ENCODE measurements around the gene SYNGR3. TPM values are rescaled to one million over a fixed set of nuclear protein-coding genes. Genes with fewer than 3 reads are reported as not detected.

The SYNGR3 gene
- total RNA-seq, 2 donors from 2014 or later = 7.0 to 11.2 TPM

- no peaks in the 10 kb centered on the region for H3K9me3 ChIP-seq (ENCODE audit: control insufficient read depth, low read length)
- Mint-ChIP-seq H3K4me3 (no peak overlapping the region), H3K27me3 (ENCODE audit: insufficient read depth) (no peaks in the 10 kb centered on the region), H3K27ac (peak overlapping the region; percentile 13), H3K36me3 (ENCODE audit: low read depth) (peaks cover 23% of the 10 kb centered on the region), H3K4me1 (peaks cover 19% of the 10 kb centered on the region), H3K9me3 (no peaks in the 10 kb centered on the region)
- 90% methylated on average over 21 to 34 of the region's 34 CpGs for WGBS, 2 experiments (ENCODE audit: insufficient coverage in 1 of 2, insufficient read length in 1 of 2)
- TF ChIP-seq, protein P1, sequence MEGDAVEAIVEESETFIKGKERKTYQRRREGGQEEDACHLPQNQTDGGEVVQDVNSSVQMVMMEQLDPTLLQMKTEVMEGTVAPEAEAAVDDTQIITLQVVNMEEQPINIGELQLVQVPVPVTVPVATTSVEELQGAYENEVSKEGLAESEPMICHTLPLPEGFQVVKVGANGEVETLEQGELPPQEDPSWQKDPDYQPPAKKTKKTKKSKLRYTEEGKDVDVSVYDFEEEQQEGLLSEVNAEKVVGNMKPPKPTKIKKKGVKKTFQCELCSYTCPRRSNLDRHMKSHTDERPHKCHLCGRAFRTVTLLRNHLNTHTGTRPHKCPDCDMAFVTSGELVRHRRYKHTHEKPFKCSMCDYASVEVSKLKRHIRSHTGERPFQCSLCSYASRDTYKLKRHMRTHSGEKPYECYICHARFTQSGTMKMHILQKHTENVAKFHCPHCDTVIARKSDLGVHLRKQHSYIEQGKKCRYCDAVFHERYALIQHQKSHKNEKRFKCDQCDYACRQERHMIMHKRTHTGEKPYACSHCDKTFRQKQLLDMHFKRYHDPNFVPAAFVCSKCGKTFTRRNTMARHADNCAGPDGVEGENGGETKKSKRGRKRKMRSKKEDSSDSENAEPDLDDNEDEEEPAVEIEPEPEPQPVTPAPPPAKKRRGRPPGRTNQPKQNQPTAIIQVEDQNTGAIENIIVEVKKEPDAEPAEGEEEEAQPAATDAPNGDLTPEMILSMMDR (conservative IDR thresholded peaks at IDR 0.05) = no peak
- peaks cover 39% of the 10 kb centered on the region for H3K36me3 ChIP-seq (ENCODE audit: control insufficient read depth, insufficient read depth, low read length)
- H3K27me3 ChIP-seq (ENCODE audit: control insufficient read depth, insufficient read depth, low read length, poor library complexity, severe bottlenecking) = no peaks in the 10 kb centered on the region
- no peak overlapping the region for H3K4me3 ChIP-seq (ENCODE audit: low read length)
- peaks cover 23% of the 10 kb centered on the region for H3K4me1 ChIP-seq (ENCODE audit: control insufficient read depth, insufficient read depth, low read length)
- no peak overlapping the region for H3K9ac ChIP-seq (ENCODE audit: extremely low read depth, low read length, poor library complexity, severe bottlenecking)
- DNase-seq = no peak
- no peak overlapping the region for H3K27ac ChIP-seq (ENCODE audit: low read depth, low read length)
Measured at GRCh38 chr16:2004795-2005517, 15.2 kb downstream of the SYNGR3 start.

GRCh38 chr16:2005646-2006045 is 15.9 kb downstream of the SYNGR3 start:
- Histone ChIP-seq H3K4me1 (ENCODE audit: control insufficient read depth, insufficient read depth, low read length) (peaks cover 27% of the 10 kb centered on the region), H3K4me3 (ENCODE audit: low read length) (no peak overlapping the region), H3K9me3 (ENCODE audit: control insufficient read depth, low read length) (no peaks in the 10 kb centered on the region), H3K27ac (ENCODE audit: low read depth, low read length) (no peak overlapping the region), H3K36me3 (ENCODE audit: control insufficient read depth, insufficient read depth, low read length) (peaks cover 39% of the 10 kb centered on the region), H3K27me3 (ENCODE audit: control insufficient read depth, insufficient read depth, low read length, poor library complexity, severe bottlenecking) (no peaks in the 10 kb centered on the region), H3K9ac (ENCODE audit: extremely low read depth, low read length, poor library complexity, severe bottlenecking) (no peak overlapping the region)
- Mint-ChIP-seq H3K9me3 (no peaks in the 10 kb centered on the region), H3K36me3 (ENCODE audit: low read depth) (peaks cover 21% of the 10 kb centered on the region), H3K4me3 (no peak overlapping the region), H3K27me3 (ENCODE audit: insufficient read depth) (no peaks in the 10 kb centered on the region), H3K27ac (no peak overlapping the region), H3K4me1 (peaks cover 23% of the 10 kb centered on the region)
- DNase-seq = peak; percentile 74
- TF ChIP-seq, protein P1 (conservative IDR thresholded peaks at IDR 0.05) = peak; percentile 50
- 89 to 93% methylated on average over 20 to 21 of the region's 21 CpGs for WGBS, 2 experiments (ENCODE audit: insufficient coverage in 1 of 2, insufficient read length in 1 of 2)

- TF ChIP-seq, protein P1 (conservative IDR thresholded peaks at IDR 0.05) = no peak
- 91 to 97% methylated on average over 5 to 8 of the region's 8 CpGs for WGBS, 2 experiments (ENCODE audit: insufficient coverage in 1 of 2, insufficient read length in 1 of 2)
- peaks cover 23% of the 10 kb centered on the region for H3K4me1 Mint-ChIP-seq
- H3K9ac ChIP-seq (ENCODE audit: extremely low read depth, low read length, poor library complexity, severe bottlenecking) = no peak overlapping the region
- no peaks in the 10 kb centered on the region for H3K9me3 Mint-ChIP-seq
- no peak for DNase-seq
- peaks cover 16% of the 10 kb centered on the region for H3K36me3 Mint-ChIP-seq (ENCODE audit: low read depth)
- H3K4me3 Mint-ChIP-seq = no peak overlapping the region
- peaks cover 27% of the 10 kb centered on the region for H3K4me1 ChIP-seq (ENCODE audit: control insufficient read depth, insufficient read depth, low read length)
- H3K36me3 ChIP-seq (ENCODE audit: control insufficient read depth, insufficient read depth, low read length) = peaks cover 33% of the 10 kb centered on the region
- no peak overlapping the region for H3K27ac ChIP-seq (ENCODE audit: low read depth, low read length)
- no peaks in the 10 kb centered on the region for H3K27me3 Mint-ChIP-seq (ENCODE audit: insufficient read depth)
- no peak overlapping the region for H3K27ac Mint-ChIP-seq
- no peaks in the 10 kb centered on the region for H3K27me3 ChIP-seq (ENCODE audit: control insufficient read depth, insufficient read depth, low read length, poor library complexity, severe bottlenecking)
- H3K4me3 ChIP-seq (ENCODE audit: low read length) = no peak overlapping the region
- no peaks in the 10 kb centered on the region for H3K9me3 ChIP-seq (ENCODE audit: control insufficient read depth, low read length)
Measured at GRCh38 chr16:2006317-2006716, 16.5 kb downstream of the SYNGR3 start.
